PC-9 (cell line): Measurements from ENCODE around the gene IRF5.

Experiments
- CTCF ChIP-seq: fragments of 200-600 bp; sonication (generic); conservative IDR thresholded peaks from 2 replicates; pipeline ENCODE4 v1.6.1; 2017; ENCODE audit warnings: mixed run types, antibody characterized with exemption, mild to moderate bottlenecking, moderate library complexity
- EZH2 ChIP-seq: fragments of 200-600 bp; sonication (generic); IDR thresholded peaks from 2 replicates; pipeline ENCODE4 v1.8.0; 2017; ENCODE audit warnings: antibody characterized with exemption, low read depth

GRCh38 chr7:128912281-128912680 is 25.4 kb upstream of the IRF5 start:
- no peak for TF ChIP-seq CTCF
- TF ChIP-seq EZH2, result no peak
